GM12873 (cell line): Measurements from ENCODE around the gene BCL3.

ENCODE experiments used
- CTCF ChIP-seq: IDR thresholded peaks from 2 replicates; pipeline ENCODE4 v1.5.1; 2012; ENCODE audit warnings: low read depth, mild to moderate bottlenecking, moderate library complexity, low read length, control low read depth; ENCODE audit not compliant: insufficient read depth; ENCODE audit errors: missing control alignments

BCL3 gene

GRCh38 chr19:44779150-44779549 is 30.6 kb downstream of the BCL3 start:
- no peak for TF ChIP-seq CTCF

GRCh38 chr19:44782729-44783128 is 34.2 kb downstream of the BCL3 start:
- TF ChIP-seq CTCF, result no peak

- TF ChIP-seq CTCF, result no peak
These were observed 35.0 kb downstream of the BCL3 start for GRCh38 chr19:44783545-44783944.

DNA sequence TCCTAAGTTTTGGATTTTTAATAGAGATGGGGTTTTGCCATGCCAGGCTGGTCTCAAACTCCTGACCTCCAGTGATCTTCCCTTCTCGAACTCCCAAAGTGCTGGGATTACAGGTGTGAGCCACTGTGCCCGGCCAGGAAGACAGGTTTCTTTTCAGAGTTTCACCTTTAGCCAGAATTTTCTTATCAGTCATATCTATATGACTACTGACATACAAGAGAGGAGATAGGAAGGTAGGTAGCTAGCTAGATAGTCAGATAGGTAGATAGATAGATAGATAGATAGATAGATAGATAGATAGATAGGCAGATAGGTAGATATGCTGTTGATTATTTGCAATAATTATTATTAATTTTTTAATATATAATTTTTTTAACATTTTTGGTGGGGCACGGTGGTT is 36.8 kb downstream of the BCL3 start:
- TF ChIP-seq CTCF, result no peak

GRCh38 chr19:44785993-44786392 is 37.5 kb downstream of the BCL3 start:
- TF ChIP-seq CTCF, result no peak

- no peak for TF ChIP-seq CTCF
These were observed 40.5 kb downstream of the BCL3 start for GRCh38 chr19:44788971-44789370.

DNA sequence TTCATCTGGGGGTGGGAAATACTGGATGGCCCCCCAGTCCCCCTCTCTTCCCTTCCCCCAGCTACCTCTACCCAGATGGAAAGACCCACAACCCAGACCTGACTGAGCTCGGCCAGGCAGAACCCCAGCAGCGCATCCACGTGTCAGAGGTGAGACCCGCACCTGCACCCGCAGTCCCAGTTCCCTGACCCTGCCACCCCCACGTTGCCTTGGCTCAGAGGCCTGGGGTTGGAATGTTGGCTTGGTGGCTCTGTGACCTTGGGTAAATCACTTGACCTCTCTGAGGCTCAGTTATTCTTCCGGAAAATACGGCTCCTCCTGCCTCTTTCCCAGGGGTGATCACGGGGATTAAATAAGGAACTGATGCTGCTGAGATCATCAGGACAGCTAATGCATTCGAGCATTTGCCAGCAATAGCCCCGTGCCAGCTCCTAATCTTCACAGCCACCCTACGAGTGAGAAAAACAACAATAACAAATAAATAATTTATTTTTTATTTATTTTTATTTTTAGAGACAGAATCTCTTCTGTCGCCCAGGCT is 41.5 kb downstream of the BCL3 start:
- no peak for TF ChIP-seq CTCF
